HEK293 (cell line): Measurements from ENCODE around the gene CYB561D2.

Experiments
- CTCF ChIP-seq: fragments of 450-650 bp; formaldehyde crosslinking; IDR thresholded peaks from 2 replicates; pipeline ENCODE4 v1.5.1; 2016; ENCODE audit warnings: missing biosample characterization, missing genetic modification characterization
- KLF17 ChIP-seq: fragments of 450-650 bp; formaldehyde crosslinking; IDR thresholded peaks from 2 replicates; pipeline ENCODE4 v1.5.1; 2016; ENCODE audit warnings: missing biosample characterization, missing genetic modification characterization
- PRDM1 ChIP-seq: fragments of 450-650 bp; formaldehyde crosslinking; IDR thresholded peaks from 2 replicates; pipeline ENCODE4; 2016; ENCODE audit warnings: missing biosample characterization, missing genetic modification characterization
- PRDM2 ChIP-seq: fragments of 450-650 bp; formaldehyde crosslinking; IDR thresholded peaks from 2 replicates; pipeline ENCODE4 v1.5.1; 2016; ENCODE audit warnings: missing biosample characterization, missing genetic modification characterization, borderline replicate concordance
- ZBTB44 ChIP-seq: fragments of 450-650 bp; IDR thresholded peaks from 2 replicates; pipeline ENCODE4 v1.5.1; 2018; ENCODE audit warnings: missing biosample characterization, mild to moderate bottlenecking, missing genetic modification characterization
- ZFP3 ChIP-seq: fragments of 450-650 bp; formaldehyde crosslinking; IDR thresholded peaks from 2 replicates; pipeline ENCODE4 v1.5.1; 2016; ENCODE audit warnings: low read depth, missing biosample characterization, missing genetic modification characterization
- ZNF302 ChIP-seq: fragments of 450-650 bp; formaldehyde crosslinking; IDR thresholded peaks from 2 replicates; pipeline ENCODE4 v1.5.1; 2016; ENCODE audit warnings: missing biosample characterization, missing genetic modification characterization, low read depth
- ZNF350 ChIP-seq: fragments of 450-650 bp; formaldehyde crosslinking; IDR thresholded peaks from 2 replicates; pipeline ENCODE4 v1.5.0; 2017; ENCODE audit warnings: missing biosample characterization, mild to moderate bottlenecking, missing genetic modification characterization
- ZNF416 ChIP-seq: fragments of 450-650 bp; formaldehyde crosslinking; IDR thresholded peaks from 2 replicates; pipeline ENCODE4 v1.5.1; 2016; ENCODE audit warnings: missing biosample characterization, missing genetic modification characterization
- ZNF48 ChIP-seq: fragments of 450-650 bp; formaldehyde crosslinking; IDR thresholded peaks from 2 replicates; pipeline ENCODE4 v1.5.1; 2016; ENCODE audit warnings: missing biosample characterization, missing genetic modification characterization

GRCh38 chr3:50401978-50402595, 51.4 kb downstream of the CYB561D2 start:
- TF ChIP-seq ZNF302 (tag by site-specific recombination) (no peak), PRDM1 (tag by site-specific recombination) (no peak), ZFP3 (tag by site-specific recombination) (no peak), ZBTB44 (tag by site-specific recombination) (no peak), ZNF48 (tag by site-specific recombination) (no peak), CTCF (tag by site-specific recombination) (no peak), ZNF350 (no peak), PRDM2 (tag by site-specific recombination) (no peak), ZNF416 (no peak), KLF17 (tag by site-specific recombination) (no peak)
